GM21423 (cell line): ENCODE measurements around the gene PPP1R1B.

Source experiments
- ATAC-seq: cut with Tn5 transposase; IDR thresholded peaks from one replicate; pipeline ENCODE4 v1.9.1; 2021; ENCODE audit warnings: mild to moderate bottlenecking, moderate library complexity; ENCODE audit not compliant: unreplicated experiment

The PPP1R1B gene

DNA sequence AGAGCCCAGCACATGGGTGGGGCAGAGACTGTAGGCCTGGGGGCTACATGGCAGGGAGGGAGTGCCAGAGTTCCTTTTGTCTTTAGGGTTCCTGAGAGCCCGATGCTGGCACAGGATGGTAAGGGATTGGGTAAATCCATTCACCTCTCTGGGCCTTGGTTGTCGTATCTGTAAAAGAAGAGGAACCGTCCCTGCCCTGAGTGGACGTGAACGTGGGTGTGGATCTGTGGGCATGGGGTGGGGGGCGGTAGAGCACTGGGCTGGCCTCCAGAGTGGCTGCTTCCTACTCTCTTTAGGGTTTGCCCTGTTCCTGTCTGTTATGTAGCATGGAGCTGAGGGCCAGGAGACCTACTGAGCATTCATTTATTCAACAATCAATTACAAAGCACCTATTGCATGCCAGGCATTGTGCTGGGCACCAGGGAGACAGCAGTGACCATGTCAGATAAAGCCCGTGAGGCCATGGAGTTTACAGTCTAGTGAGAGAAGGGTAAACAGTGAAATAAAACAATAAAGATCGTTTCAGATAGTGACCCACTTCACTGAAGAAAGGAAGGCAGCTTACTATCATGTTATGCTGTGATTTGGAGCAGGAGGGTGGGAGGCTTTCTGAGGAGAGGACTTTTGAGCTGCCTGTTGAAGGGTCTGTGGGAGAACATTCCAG lies 25.3 kb downstream of the PPP1R1B start:
- no peak for ATAC-seq

DNA sequence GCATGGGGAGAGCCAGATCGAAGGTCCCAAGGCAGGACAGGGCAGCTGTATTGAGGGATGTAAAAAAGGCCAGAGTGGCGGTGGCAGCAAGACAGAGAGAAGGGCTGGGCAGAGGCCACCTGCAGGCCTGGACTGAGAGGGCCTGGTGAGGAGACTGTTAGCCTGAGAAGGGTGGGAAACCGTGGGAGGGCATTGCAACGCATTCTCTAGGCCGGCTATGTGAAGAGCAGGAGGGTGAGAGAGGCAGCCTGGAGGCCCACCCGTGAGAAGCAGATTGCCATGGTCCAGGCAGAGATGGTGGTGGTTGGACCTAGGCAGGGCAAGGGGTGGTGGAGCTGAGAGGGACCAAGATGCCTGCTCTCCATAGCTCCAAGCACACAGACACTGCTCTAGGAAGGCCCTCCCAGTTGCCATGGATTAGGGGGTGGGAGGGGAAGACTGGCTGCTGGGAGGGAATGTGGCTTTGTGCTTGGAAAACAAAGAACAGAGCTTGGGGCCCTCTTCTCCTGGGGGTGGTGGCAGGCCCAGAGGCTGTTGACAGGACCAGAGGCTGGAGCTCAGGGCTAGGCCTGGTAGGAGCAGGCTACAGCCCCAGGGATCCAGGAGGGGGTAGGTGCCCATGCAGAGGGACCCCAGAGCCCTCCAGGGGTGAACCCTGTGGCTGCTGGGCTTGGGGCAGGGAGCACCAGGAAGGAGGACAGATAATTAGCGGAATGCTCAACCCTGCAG lies 26.0 kb downstream of the PPP1R1B start:
- no peak for ATAC-seq

DNA sequence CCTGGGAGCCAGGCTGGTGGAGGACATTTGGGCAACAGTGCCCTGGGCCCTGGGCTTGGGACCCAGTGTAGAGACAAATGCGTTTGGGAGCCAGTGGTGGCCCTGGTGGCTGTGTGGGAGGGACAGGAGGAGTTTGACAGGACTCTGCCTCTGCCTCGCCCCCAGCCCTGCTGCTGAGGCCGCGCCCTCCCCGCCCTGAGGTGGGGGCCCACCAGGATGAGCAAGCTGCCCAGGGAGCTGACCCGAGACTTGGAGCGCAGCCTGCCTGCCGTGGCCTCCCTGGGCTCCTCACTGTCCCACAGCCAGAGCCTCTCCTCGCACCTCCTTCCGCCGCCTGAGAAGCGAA lies 26.5 kb downstream of the PPP1R1B start:
- ATAC-seq: no peak

DNA sequence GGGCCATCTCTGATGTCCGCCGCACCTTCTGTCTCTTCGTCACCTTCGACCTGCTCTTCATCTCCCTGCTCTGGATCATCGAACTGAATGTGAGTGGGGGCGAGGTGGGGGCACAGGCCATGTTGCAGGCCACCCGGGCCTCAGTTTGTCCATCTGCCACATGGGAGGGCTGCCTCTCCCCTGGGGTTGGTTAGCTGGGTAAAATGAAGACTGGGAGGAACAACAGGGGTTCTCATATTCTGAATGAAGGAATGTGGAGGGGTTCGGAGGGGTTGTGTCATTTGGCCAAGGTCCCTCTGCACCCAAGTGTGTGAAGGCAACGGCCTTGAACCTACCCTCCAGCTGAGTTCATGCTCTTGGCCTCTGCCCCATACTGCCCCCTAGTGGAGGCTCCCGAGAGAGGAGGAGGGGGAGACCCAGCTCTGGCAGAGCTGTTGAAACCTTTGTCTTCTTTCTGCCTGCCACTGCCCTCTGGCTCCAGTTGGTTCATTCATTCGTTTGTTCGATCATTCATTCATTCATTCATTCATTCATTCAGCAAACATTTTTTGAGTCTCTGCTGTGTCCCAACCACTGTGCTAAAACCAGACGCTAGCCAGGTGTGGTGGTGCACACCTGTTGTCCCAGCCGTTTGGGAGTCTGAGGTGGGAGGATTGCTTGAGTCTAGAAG lies 27.0 kb downstream of the PPP1R1B start:
- ATAC-seq: no peak

DNA sequence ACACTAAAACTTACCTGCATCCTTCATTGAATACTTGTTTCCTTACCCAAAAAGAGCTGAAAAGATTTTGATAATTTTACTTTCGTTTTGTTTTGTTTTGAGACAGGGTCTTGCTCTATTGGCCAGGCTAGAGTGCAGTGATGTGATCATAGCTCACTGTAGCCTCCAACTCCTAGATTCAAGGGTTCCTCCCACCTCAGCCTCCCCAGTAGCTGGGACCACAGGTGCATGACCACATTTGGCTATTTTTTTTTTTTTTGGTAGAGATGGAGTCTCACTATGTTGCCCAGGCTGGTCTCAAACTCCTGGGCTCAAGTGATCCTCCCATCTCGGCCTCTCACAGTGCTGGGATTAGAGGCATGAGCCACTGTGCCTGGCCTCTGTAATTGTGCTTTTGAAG lies 28.4 kb downstream of the PPP1R1B start:
- ATAC-seq: no peak

DNA sequence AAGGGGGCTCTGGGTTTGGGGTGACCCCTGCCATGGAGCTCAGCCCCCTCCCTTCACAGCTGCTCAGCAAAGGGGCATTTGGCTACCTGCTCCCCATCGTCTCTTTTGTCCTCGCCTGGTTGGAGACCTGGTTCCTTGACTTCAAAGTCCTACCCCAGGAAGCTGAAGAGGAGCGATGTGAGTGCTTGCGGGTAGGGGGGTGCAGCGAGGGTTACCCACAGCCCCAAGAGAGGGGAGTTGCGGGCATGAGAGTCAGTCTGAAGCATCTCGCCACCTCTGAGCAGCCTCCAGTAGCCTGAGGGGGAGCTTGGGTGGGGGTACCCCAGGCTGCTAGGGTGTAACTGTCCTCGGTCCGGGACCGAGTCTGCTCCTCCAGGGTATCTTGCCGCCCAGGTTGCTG lies 31.6 kb downstream of the PPP1R1B start:
- ATAC-seq: no peak

DNA sequence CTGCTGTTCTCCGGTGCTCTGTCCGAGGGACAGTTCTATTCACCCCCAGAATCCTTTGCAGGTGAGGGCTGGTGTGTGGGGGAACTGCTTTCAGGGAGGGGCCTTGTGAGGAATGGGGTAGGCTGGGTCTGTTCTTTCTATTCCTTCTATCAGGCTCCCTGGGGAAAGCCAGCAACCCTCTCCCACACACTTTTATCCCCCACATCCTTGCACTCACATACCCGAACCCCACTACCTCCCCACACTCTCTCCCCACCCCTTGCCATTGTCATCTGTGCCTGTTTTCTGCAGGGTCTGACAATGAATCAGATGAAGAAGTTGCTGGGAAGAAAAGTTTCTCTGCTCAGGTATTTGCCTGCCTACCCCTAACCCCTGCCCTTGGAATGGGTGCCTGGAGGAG lies 32.0 kb downstream of the PPP1R1B start:
- no peak for ATAC-seq

DNA sequence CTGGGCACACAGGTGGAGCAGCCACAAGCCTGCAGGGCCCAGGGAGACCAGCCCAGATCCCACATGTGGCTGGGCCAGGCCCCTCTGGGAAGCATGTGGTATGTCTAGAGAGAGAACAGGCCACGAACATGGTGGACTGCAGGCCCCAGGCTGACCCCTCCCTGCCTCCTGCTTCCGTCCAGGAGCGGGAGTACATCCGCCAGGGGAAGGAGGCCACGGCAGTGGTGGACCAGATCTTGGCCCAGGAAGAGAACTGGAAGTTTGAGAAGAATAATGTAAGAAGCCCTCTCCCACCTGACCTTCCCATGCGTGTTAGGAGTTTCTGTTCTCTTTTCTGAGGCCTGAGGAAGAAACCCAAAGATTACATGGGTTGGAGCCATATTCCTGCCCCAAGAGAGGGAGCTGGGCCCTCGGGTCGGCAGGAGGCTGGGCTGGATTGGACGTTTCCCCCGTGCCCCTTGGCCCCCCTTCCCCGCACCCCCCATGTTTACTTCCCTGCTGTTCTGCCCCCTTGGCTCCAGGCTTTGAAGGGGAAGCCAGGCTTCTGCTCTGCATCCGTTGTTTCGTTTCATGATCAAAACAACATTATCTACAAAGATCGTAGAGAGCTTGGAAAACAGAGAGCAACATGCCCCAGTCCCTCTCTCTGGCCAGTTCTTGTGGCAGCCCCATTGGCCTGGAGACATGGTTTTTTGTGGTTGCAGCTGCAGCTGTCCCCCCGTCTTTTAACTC lies 32.7 kb downstream of the PPP1R1B start:
- ATAC-seq: no peak

DNA sequence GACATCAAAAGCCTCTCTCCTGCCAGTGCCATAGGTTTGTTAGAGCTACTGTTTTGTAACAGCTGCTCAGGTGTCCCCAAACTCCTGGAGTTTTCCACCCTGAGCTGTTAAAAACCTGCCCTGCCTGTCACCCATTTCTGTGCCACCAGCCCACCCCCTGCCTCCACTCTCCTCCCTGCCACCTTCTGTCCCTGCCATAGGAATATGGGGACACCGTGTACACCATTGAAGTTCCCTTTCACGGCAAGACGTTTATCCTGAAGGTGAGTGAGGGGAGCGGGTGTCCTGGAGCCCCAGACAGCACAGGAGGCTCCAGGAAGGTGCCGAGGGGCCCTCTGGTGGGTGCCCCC lies 33.2 kb downstream of the PPP1R1B start:
- no peak for ATAC-seq

DNA sequence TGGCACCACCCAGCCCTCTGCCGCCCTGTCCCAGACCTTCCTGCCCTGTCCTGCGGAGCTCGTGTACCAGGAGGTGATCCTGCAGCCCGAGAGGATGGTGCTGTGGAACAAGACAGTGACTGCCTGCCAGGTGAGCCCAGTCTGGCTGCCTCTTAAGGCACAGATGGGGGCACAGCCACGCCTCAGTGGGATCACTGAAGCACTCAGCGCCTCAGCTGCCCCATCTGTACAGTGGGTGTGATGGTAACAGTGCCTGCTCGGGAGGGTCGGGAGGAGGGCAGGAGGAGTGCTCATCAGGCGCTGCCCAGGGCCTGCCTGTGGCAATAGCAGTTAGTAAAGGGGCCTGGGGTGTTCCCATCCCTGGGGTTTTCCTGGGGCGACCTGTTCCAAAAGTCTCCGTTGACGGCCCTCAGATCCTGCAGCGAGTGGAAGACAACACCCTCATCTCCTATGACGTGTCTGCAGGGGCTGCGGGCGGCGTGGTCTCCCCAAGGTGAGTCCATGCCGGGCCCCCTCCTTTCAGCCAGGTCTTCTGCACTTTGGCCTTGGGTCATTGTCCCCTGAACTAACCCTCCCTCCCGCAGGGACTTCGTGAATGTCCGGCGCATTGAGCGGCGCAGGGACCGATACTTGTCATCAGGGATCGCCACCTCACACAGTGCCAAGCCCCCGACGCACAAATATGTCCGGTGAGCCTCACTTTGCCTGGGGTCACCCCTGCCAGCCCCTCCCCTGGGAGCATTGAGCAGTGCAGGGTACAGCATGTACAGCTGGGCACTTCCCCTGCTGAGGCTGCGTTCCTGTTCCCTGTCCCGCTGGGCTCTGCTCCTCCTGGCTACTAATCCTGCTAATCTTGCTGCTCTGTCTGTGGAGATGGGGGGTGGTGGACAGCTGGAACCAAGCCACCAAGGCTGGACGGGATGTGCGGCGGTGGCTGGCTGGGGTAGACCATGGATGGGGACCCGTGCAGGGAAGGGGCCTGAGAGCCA lies 33.9 kb downstream of the PPP1R1B start:
- ATAC-seq: no peak

DNA sequence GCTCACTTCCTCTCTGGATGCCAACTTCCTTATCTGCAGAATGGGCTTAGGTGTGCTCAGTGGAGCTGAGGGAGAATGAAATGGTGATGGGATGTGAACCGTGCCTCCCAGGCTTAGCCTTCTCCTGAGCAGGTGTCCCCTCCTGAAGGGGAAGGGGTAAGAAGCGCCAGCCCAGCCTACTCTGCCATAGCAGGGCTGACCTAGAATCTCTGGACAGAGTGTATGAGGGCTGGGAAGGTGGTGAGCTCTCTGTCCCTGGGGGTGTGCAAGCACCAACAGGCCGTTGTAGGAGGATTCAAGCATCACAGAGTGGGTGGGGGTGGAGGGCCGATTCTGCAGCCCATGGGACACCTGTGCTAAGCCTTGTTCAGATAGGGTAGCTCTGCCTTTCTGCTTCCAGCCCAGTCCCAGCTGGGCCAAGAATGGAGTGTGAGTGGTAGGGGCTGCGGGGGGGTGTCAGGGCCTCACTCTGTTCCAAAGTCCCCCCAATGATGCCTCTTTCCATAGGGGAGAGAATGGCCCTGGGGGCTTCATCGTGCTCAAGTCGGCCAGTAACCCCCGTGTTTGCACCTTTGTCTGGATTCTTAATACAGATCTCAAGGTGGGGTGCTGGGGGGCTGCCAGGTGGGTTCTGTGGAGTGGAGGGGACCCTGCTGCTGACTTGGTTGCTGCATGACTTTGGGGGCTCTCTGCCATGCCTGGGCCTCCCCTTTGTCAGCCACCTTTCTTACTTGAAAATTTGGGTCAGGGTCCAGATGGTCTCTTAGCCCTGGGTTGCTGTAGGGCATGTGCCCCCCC lies 35.2 kb downstream of the PPP1R1B start:
- ATAC-seq: no peak

DNA sequence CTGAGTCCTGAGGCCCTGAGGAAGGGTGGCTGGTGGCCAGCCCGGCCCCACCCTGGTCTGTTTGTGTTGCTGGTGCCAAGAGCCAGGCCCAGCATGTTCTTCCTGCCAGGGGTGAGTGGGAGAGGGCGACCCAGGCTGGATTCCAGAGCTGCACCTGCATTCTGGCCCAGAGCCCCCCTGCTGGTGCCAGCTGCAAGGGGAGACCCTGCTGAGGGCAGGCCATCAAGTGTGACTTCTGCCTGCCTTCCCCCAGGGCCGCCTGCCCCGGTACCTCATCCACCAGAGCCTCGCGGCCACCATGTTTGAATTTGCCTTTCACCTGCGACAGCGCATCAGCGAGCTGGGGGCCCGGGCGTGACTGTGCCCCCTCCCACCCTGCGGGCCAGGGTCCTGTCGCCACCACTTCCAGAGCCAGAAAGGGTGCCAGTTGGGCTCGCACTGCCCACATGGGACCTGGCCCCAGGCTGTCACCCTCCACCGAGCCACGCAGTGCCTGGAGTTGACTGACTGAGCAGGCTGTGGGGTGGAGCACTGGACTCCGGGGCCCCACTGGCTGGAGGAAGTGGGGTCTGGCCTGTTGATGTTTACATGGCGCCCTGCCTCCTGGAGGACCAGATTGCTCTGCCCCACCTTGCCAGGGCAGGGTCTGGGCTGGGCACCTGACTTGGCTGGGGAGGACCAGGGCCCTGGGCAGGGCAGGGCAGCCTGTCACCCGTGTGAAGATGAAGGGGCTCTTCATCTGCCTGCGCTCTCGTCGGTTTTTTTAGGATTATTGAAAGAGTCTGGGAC lies 36.0 kb downstream of the PPP1R1B start:
- no peak for ATAC-seq

DNA sequence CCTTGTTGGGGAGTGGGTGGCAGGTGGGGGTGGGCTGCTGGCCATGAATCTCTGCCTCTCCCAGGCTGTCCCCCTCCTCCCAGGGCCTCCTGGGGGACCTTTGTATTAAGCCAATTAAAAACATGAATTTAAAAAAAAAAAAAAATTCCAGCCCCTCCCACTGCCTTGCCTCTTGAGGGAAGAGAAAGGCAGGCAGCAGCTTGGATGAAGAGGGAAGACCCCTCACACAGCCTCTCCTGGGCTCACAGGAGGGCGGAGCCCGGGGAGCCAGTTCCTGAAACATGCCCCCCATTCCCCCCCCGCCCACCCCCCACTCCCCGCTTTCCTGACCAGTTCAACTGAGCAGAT lies 36.6 kb downstream of the PPP1R1B start:
- ATAC-seq: no peak

DNA sequence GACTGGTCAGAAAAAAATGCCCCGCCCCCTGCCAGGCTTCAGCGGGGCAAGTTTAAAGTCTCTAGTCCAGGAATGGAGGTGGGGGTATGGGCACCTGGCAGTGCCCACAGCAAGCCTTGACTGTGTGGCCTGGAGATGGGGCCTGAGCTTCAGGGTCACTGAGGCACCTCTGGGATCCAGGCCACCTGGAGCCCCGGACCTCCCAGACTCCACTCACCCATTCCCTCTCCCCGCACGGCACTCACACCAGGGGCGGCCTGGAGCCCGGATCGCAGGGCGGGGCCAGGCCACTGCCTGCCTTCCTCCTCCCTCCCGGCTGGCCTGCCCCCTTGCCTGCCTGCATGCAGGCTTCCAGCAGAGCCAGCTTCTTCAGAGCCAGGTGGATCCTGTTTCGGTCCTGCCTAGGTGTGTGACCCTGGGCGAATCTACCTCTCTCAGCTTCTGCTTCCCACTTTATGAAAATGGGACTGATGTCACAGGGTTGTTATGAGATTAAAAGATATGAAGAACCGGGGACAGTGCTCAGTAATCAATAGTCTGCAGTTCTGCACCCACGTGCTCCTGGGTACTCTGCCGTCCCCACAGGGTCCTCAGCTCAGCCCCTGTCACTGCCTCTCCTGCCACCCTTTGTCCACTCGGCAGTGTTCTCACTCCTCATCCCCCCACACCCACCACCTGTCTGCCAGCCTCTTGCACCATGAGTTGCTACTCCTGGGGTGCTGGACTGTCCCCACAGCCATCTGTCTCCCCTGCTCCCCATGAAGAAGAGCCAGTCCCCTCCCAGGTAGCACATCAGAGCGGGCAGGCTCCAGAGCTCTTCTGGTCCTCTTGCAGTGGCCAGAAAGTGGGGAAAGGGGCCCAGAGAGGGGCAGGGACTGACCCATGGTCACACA lies 37.2 kb downstream of the PPP1R1B start:
- ATAC-seq: no peak

DNA sequence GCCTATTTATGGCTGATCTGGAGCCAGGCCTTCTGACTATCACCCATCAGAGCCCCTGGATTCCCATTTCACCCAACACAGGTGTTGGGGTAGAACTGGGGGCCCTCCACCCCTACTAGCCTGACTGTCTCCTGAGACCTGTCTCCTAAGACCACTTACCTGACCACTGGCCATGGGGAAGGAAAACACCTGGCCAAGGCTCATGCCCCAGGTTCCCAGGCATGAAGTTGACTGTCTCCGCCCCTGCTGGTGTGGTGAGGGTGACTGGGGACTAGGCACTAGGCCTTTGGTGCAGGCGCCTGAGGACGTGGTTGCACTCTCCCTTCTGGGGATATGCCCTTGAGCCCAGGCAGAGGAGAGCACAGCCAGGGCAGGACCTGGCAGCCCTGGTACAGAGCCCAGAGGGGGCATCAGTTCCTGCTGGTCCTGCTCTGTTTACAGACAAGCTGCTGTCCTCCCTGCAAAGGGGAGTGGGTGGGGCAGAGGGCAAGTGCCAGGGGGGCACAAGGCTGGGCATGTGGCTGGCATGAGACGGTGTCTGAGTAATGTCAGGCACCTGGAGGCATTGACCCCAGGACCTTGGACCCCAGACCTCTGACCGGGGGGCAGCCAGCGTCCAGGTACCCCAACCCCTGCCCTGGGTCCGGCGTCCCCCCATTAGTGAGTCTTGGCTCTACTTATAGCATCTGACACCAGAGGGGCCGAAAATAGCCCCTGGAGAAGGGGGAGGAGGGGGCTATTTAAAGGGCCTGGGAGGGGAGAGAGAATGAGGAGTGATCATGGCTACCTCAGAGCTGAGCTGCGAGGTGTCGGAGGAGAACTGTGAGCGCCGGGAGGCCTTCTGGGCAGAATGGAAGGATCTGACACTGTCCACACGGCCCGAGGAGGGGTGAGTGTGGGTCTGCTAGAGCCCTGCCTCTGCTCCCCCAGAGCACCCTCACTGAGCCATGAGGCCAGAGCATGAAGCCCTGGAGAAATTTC lies 38.1 kb downstream of the PPP1R1B start, which contains the start of gene TCAP:
TCAP (plus strand) TSS at position 769 of the 981 bp plus-strand sequence; CDS start at position 780, 11 bp downstream.
- no peak for ATAC-seq

DNA sequence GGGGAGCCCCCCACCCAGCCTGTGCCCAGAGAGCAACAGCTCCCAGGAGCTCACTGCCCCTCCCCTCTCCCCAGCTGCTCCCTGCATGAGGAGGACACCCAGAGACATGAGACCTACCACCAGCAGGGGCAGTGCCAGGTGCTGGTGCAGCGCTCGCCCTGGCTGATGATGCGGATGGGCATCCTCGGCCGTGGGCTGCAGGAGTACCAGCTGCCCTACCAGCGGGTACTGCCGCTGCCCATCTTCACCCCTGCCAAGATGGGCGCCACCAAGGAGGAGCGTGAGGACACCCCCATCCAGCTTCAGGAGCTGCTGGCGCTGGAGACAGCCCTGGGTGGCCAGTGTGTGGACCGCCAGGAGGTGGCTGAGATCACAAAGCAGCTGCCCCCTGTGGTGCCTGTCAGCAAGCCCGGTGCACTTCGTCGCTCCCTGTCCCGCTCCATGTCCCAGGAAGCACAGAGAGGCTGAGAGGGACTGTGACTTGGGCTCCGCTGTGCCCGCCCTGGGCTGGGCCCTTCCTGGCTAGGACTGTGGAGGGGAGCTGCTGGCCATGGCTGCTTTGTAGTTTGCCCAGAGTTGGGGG lies 39.0 kb downstream of the PPP1R1B start:
- no peak for ATAC-seq
